Upper lobe of left lung (tissue), 6 donors: ENCODE measurements around the gene ZNF507. TPM values are rescaled to one million over a fixed set of nuclear protein-coding genes. Genes with fewer than 3 reads are reported as not detected.

Experiments used
- ATAC-seq, 2 donors: fragments of 200-7000 bp; cut with Tn5 transposase; one replicate each; pipeline ENCODE4 v1.9.1; 2022; ENCODE audit warnings: mild to moderate bottlenecking in 2 of 2, moderate library complexity in 2 of 2; ENCODE audit not compliant: low FRiP score in 2 of 2
- DNase-seq, 2 donors: peaks; one replicate each; pipeline ENCODE4 v3.0.0-alpha.2; 2019 to 2020
- H3K27ac ChIP-seq, 4 donors: fragments of 200-600 bp; sonication (generic); one replicate each; pipeline ENCODE4 v1.5.1; 2016 to 2019
- H3K27me3 ChIP-seq, 4 donors: fragments of 200-600 bp; sonication (generic); one replicate each; pipeline ENCODE4 v1.5.1; 2017 to 2019
- H3K36me3 ChIP-seq, 4 donors: fragments of 200-600 bp; sonication (generic); one replicate each; pipeline ENCODE4 v1.5.1; 2016 to 2019
- H3K4me1 ChIP-seq, 4 donors: fragments of 200-600 bp; sonication (generic); one replicate each; pipeline ENCODE4 v1.5.1; 2018 to 2019
- H3K4me3 ChIP-seq, 4 donors: fragments of 200-600 bp; sonication (generic); one replicate each; pipeline ENCODE4 v1.5.1; 2017 to 2019; ENCODE audit warnings: mild to moderate bottlenecking in 2 of 4, moderate library complexity in 1 of 4
- H3K9me3 ChIP-seq, 4 donors: fragments of 200-600 bp; sonication (generic); one replicate each; pipeline ENCODE4 v1.5.1; 2018 to 2019
- CTCF ChIP-seq, 6 experiments: fragments of 450-650 bp in 4 of 6; fragments of 200-600 bp in 2 of 6; sonication (generic) in 2 of 6; IDR thresholded peaks; one replicate each; pipeline ENCODE4 v1.5.1; 2016 to 2019; ENCODE audit warnings: antibody characterized with exemption in 6 of 6
- EP300 ChIP-seq, 4 donors: sonication (generic); formaldehyde crosslinking; IDR thresholded peaks; one replicate each; pipeline ENCODE4 v1.5.1; 2017; ENCODE audit warnings: antibody characterized with exemption in 4 of 4, control low read depth in 2 of 4
- POLR2A ChIP-seq, 4 donors: fragments of 450-650 bp; IDR thresholded peaks; one replicate each; pipeline ENCODE4 v1.5.1; 2016 to 2017; ENCODE audit warnings: antibody characterized with exemption in 4 of 4, mild to moderate bottlenecking in 2 of 4
- POLR2AphosphoS5 ChIP-seq, 2 donors: sonication (generic); formaldehyde crosslinking; IDR thresholded peaks; one replicate each; pipeline ENCODE4 v1.5.1; 2017; ENCODE audit warnings: antibody characterized with exemption in 2 of 2
- WGBS, 2 donors: methylation state at CpG; one replicate each; pipeline ENCODE4 v1.1.5; 2017 to 2018; 5-methylcytosine and 5-hydroxymethylcytosine counted together
- total RNA-seq, 6 donors: library from RNA; depleted of rRNA in 4 of 6; stranded (reverse); fragments of >200 nt in 4 of 6; gene quantifications; one replicate each; pipeline versions ENCODE4 v1.1.0 to v1.2.1, GENCODE V29; 2016 to 2021
- donor health status: DM: no; HTN: no; CAD: no; lungs with moderate emphysema.
- donor health status: DM: no; HTN: yes; CAD: no; lungs with severe emphysema.

ZNF507 gene
- total RNA-seq, 6 donors from 2014 or later = 13.0 to 27.2 (median 17.5) TPM

- TF ChIP-seq EP300 (IDR thresholded peaks at IDR 0.05) (no peak), CTCF (IDR thresholded peaks at IDR 0.05) (no peak), POLR2A (IDR thresholded peaks at IDR 0.05) (no peak), POLR2AphosphoS5 (IDR thresholded peaks at IDR 0.05) (no peak)
- no peaks in the 10 kb centered on the region for H3K27me3 ChIP-seq
- no peak for ATAC-seq
- H3K27ac ChIP-seq = peak overlapping the region in 1 of 4 donors; percentile 8
- DNase-seq = no peak
- H3K36me3 ChIP-seq = peaks cover 8 to 76% (median 25%) of the 10 kb centered on the region in 4 donors
- peaks cover 12 to 49% (median 33%) of the 10 kb centered on the region in 4 donors for H3K4me1 ChIP-seq
- WGBS, 2 donors = 100% methylated on average over 1 of the region's 1 CpG
- no peaks in the 10 kb centered on the region for H3K9me3 ChIP-seq
- no peak overlapping the region for H3K4me3 ChIP-seq
Measured at GRCh38 chr19:32352241-32352630, 6.8 kb downstream of the ZNF507 start.

- no peak for ATAC-seq
- no peaks in the 10 kb centered on the region for H3K9me3 ChIP-seq
- no peak for DNase-seq
- no peaks in the 10 kb centered on the region for H3K27me3 ChIP-seq
- H3K4me3 ChIP-seq = no peak overlapping the region
- H3K4me1 ChIP-seq = peaks cover 10 to 33% (median 21%) of the 10 kb centered on the region in 4 donors
- TF ChIP-seq EP300 (IDR thresholded peaks at IDR 0.05) (no peak), CTCF (IDR thresholded peaks at IDR 0.05) (no peak), POLR2A (IDR thresholded peaks at IDR 0.05) (no peak)
- H3K27ac ChIP-seq = no peak overlapping the region
- H3K36me3 ChIP-seq = peaks cover 18 to 82% (median 32%) of the 10 kb centered on the region in 4 donors
- WGBS, 2 donors = 94 to 96% methylated on average over 9 of the region's 9 CpGs
Measured at GRCh38 chr19:32354345-32354744, 8.9 kb downstream of the ZNF507 start.

- ATAC-seq (no peak), DNase-seq (no peak)
- H3K4me3 ChIP-seq = no peak overlapping the region
- H3K36me3 ChIP-seq = peaks cover 18 to 84% (median 36%) of the 10 kb centered on the region in 4 donors
- peaks cover 0 to 3% (median 0%) of the 10 kb centered on the region in 4 donors for H3K27me3 ChIP-seq
- 86 to 87% methylated on average over 3 of the region's 3 CpGs for WGBS, 2 donors
- H3K9me3 ChIP-seq = no peaks in the 10 kb centered on the region
- H3K27ac ChIP-seq = no peak overlapping the region
- H3K4me1 ChIP-seq = peaks cover 10 to 25% (median 17%) of the 10 kb centered on the region in 4 donors
- TF ChIP-seq EP300 (IDR thresholded peaks at IDR 0.05) (no peak), POLR2A (IDR thresholded peaks at IDR 0.05) (no peak), CTCF (IDR thresholded peaks at IDR 0.05) (no peak), POLR2AphosphoS5 (IDR thresholded peaks at IDR 0.05) (no peak)
Measured at GRCh38 chr19:32355309-32355708, 9.9 kb downstream of the ZNF507 start.

- Histone ChIP-seq H3K9me3 (no peaks in the 10 kb centered on the region), H3K4me3 (no peak overlapping the region), H3K4me1 (peaks cover 1 to 13% (median 6%) of the 10 kb centered on the region in 4 donors), H3K27me3 (peaks cover 0 to 3% (median 0%) of the 10 kb centered on the region in 4 donors), H3K36me3 (peaks cover 18 to 95% (median 39%) of the 10 kb centered on the region in 4 donors), H3K27ac (no peak overlapping the region)
- TF ChIP-seq POLR2A (IDR thresholded peaks at IDR 0.05) (no peak), POLR2AphosphoS5 (IDR thresholded peaks at IDR 0.05) (no peak), CTCF (IDR thresholded peaks at IDR 0.05) (no peak), EP300 (IDR thresholded peaks at IDR 0.05) (no peak)
- no peak for DNase-seq
- ATAC-seq = no peak
- 26 to 36% methylated on average over 2 of the region's 2 CpGs for WGBS, 2 donors
Measured at GRCh38 chr19:32357720-32358119, 12.3 kb downstream of the ZNF507 start.

GRCh38 chr19:32358321-32358720, 12.9 kb downstream of the ZNF507 start:
- no peak overlapping the region for H3K4me3 ChIP-seq
- H3K9me3 ChIP-seq = no peaks in the 10 kb centered on the region
- no peak for TF ChIP-seq POLR2AphosphoS5 (IDR thresholded peaks at IDR 0.05)
- TF ChIP-seq POLR2A (IDR thresholded peaks at IDR 0.05) = no peak
- TF ChIP-seq EP300 (IDR thresholded peaks at IDR 0.05) = no peak
- no peak for TF ChIP-seq CTCF (IDR thresholded peaks at IDR 0.05)
- peaks cover 18 to 95% (median 33%) of the 10 kb centered on the region in 4 donors for H3K36me3 ChIP-seq
- peaks cover 0 to 3% (median 0%) of the 10 kb centered on the region in 4 donors for H3K27me3 ChIP-seq
- peaks cover 3 to 16% (median 11%) of the 10 kb centered on the region in 4 donors for H3K4me1 ChIP-seq
- ATAC-seq (no peak), DNase-seq (no peak)
- H3K27ac ChIP-seq = no peak overlapping the region
- 93 to 95% methylated on average over 5 of the region's 5 CpGs for WGBS, 2 donors
